ENCODE data around the gene SULT1E1. TPM values are rescaled to one million over a fixed set of nuclear protein-coding genes. Genes with fewer than 3 reads are reported as not detected.

SULT1E1 gene
- total and polyA plus RNA-seq, 5 donors = 0.11 TPM; not detected in 4

Other genes starting within 250 kb of the SULT1E1 start
- gene UGT2A2, start 220.5 kb downstream of the SULT1E1 start, total RNA-seq = not detected
- not detected for gene UGT2A2, start 220.5 kb downstream of the SULT1E1 start, polyA plus RNA-seq
- not detected for gene UGT2A1, start 206.9 kb downstream of the SULT1E1 start, total RNA-seq
- not detected for gene UGT2A1, start 206.9 kb downstream of the SULT1E1 start, polyA plus RNA-seq
- 1 to 10 TPM in 1 of 4 donors, under 1 TPM in 3; 0.51 to 2.7 (median 0.93) TPM for gene SULT1B1, start 99.5 kb downstream of the SULT1E1 start, total RNA-seq
- gene SULT1B1, start 99.5 kb downstream of the SULT1E1 start, polyA plus RNA-seq = 0.18 TPM
- gene CSN1S1, start 70.9 kb upstream of the SULT1E1 start, total RNA-seq = not detected
- gene CSN1S1, start 70.9 kb upstream of the SULT1E1 start, polyA plus RNA-seq = not detected
- gene CSN2, start 105.6 kb upstream of the SULT1E1 start, total RNA-seq = not detected
- gene CSN2, start 105.6 kb upstream of the SULT1E1 start, polyA plus RNA-seq = not detected
- gene STATH, start 135.8 kb upstream of the SULT1E1 start, total RNA-seq = not detected
- gene STATH, start 135.8 kb upstream of the SULT1E1 start, polyA plus RNA-seq = not detected
- gene HTN3, start 168.3 kb upstream of the SULT1E1 start, total RNA-seq = not detected
- not detected for gene HTN3, start 168.3 kb upstream of the SULT1E1 start, polyA plus RNA-seq
- gene HTN1, start 190.3 kb upstream of the SULT1E1 start, total RNA-seq = not detected
- gene HTN1, start 190.3 kb upstream of the SULT1E1 start, polyA plus RNA-seq = not detected

All from right cardiac atrium (tissue), 5 donors.